Measurements from ENCODE around the gene CDNF. TPM values are rescaled to one million over a fixed set of nuclear protein-coding genes. Genes with fewer than 3 reads are reported as not detected.
A peak's percentile ranks its signal among the peaks of the same experiment; 100 is the strongest.

The CDNF gene
- total RNA-seq, 6 donors from 2014 or later = 0.89 to 34.6 (median 1.7) TPM

GRCh38 chr10:14773551-14774213, 64.2 kb downstream of the CDNF start:
- ATAC-seq (ENCODE audit: low FRiP score in 2 of 2) = peak in 1 of 2 donors; percentile 34
- 80 to 86% methylated on average over 10 of the region's 10 CpGs for WGBS, 2 donors
- no peak overlapping the region for H3K4me3 ChIP-seq
- H3K36me3 ChIP-seq = no peaks in the 10 kb centered on the region
- DNase-seq = no peak
- no peaks in the 10 kb centered on the region for H3K9me3 ChIP-seq
- no peaks in the 10 kb centered on the region for H3K27me3 ChIP-seq
- peaks cover 0 to 4% (median 2%) of the 10 kb centered on the region in 4 donors for H3K4me1 ChIP-seq
- no peak overlapping the region for H3K27ac ChIP-seq
- no peak for TF ChIP-seq CTCF (IDR thresholded peaks at IDR 0.05)
- no peak for TF ChIP-seq POLR2A (IDR thresholded peaks at IDR 0.05)
- no peak for TF ChIP-seq POLR2AphosphoS5 (IDR thresholded peaks at IDR 0.05)
- TF ChIP-seq EP300 (IDR thresholded peaks at IDR 0.05) = no peak

GRCh38 chr10:14772399-14772798, 65.4 kb downstream of the CDNF start:
- ATAC-seq (ENCODE audit: low FRiP score in 2 of 2) = no peak
- DNase-seq = peak in 1 of 2 donors; percentile 28
- Histone ChIP-seq H3K36me3 (no peaks in the 10 kb centered on the region), H3K27me3 (no peaks in the 10 kb centered on the region), H3K27ac (no peak overlapping the region), H3K4me1 (peaks cover 0 to 2% (median 0%) of the 10 kb centered on the region in 4 donors), H3K9me3 (no peaks in the 10 kb centered on the region), H3K4me3 (no peak overlapping the region)
- WGBS, 2 donors = 52 to 55% methylated on average over 7 of the region's 7 CpGs
- TF ChIP-seq POLR2A (IDR thresholded peaks at IDR 0.05) (no peak), EP300 (IDR thresholded peaks at IDR 0.05) (no peak), POLR2AphosphoS5 (IDR thresholded peaks at IDR 0.05) (no peak), CTCF (IDR thresholded peaks at IDR 0.05) (no peak)

GRCh38 chr10:14770927-14771326, 66.9 kb downstream of the CDNF start:
- ATAC-seq (ENCODE audit: low FRiP score in 2 of 2) (no peak), DNase-seq (no peak)
- Histone ChIP-seq H3K27me3 (no peaks in the 10 kb centered on the region), H3K27ac (no peak overlapping the region), H3K4me3 (no peak overlapping the region), H3K36me3 (no peaks in the 10 kb centered on the region), H3K4me1 (peaks cover 0 to 2% (median 0%) of the 10 kb centered on the region in 4 donors), H3K9me3 (no peaks in the 10 kb centered on the region)
- WGBS, 2 donors = 82 to 93% methylated on average over 2 of the region's 2 CpGs
- TF ChIP-seq POLR2A (IDR thresholded peaks at IDR 0.05) (no peak), POLR2AphosphoS5 (IDR thresholded peaks at IDR 0.05) (no peak), EP300 (IDR thresholded peaks at IDR 0.05) (no peak), CTCF (IDR thresholded peaks at IDR 0.05) (no peak)

Other genes starting within 250 kb of the CDNF start
- 100 to 1,000 TPM in 1 of 6 donors, 10 to 100 TPM in 5; 44.0 to 136 (median 77.0) TPM for gene FAM107B, start 63.1 kb downstream of the CDNF start, total RNA-seq
- 10 to 100 TPM in 2 of 6 donors, 1 to 10 TPM in 4; 4.3 to 14.7 (median 9.4) TPM for gene HSPA14, start 269 bp upstream of the CDNF start, total RNA-seq
- 10 to 100 TPM in 1 of 6 donors, 1 to 10 TPM in 5; 5.9 to 13.9 (median 7.5) TPM for gene MSANTD7, start 269 bp upstream of the CDNF start, total RNA-seq
- 1 to 10 TPM; 1.6 to 4.9 (median 3.7) TPM for gene SUV39H2, start 40.8 kb upstream of the CDNF start, total RNA-seq
- gene DCLRE1C, start 116.1 kb upstream of the CDNF start, total RNA-seq = 10 to 100 TPM in 5 of 6 donors, 1 to 10 TPM in 1; 8.8 to 19.9 (median 10.9) TPM
- 1 to 10 TPM in 1 of 6 donors, under 1 TPM in 1, not detected in 4; 0.44 to 2.0 TPM for gene MEIG1, start 121.4 kb upstream of the CDNF start, total RNA-seq
- gene OLAH, start 205.9 kb upstream of the CDNF start, total RNA-seq = 1 to 10 TPM; 1.1 to 5.6 (median 2.4) TPM